ENCODE results near the gene RAD51.
A peak's percentile ranks its signal among the peaks of the same experiment; 100 is the strongest.

Gene RAD51

GRCh38 chr15:40722354-40722753 is 27.4 kb downstream of the RAD51 start:
- DNase-seq (ENCODE audit: low read depth in 2 of 2), result no peak

- DNase-seq (ENCODE audit: low read depth in 2 of 2), result no peak
These were observed 28.0 kb downstream of the RAD51 start for GRCh38 chr15:40722934-40723333.

- no peak for DNase-seq (ENCODE audit: low read depth in 2 of 2)
These were observed 28.9 kb downstream of the RAD51 start for GRCh38 chr15:40723919-40724318.

- no peak for DNase-seq (ENCODE audit: low read depth in 2 of 2)
These were observed 36.1 kb downstream of the RAD51 start for GRCh38 chr15:40731034-40731433.

- no peak for DNase-seq (ENCODE audit: low read depth in 2 of 2)
These were observed 41.6 kb downstream of the RAD51 start for GRCh38 chr15:40736575-40736974.

GRCh38 chr15:40737048-40737447 is 42.1 kb downstream of the RAD51 start:
- no peak for DNase-seq (ENCODE audit: low read depth in 2 of 2)

GRCh38 chr15:40739047-40739446 is 44.1 kb downstream of the RAD51 start:
- DNase-seq (ENCODE audit: low read depth in 2 of 2), result no peak

GRCh38 chr15:40739854-40740253 is 44.9 kb downstream of the RAD51 start:
- no peak for DNase-seq (ENCODE audit: low read depth in 2 of 2)

GRCh38 chr15:40743485-40743901 is 48.5 kb downstream of the RAD51 start:
- no peak for DNase-seq (ENCODE audit: low read depth in 2 of 2)

- peak; percentile 43 to 50 for DNase-seq (ENCODE audit: low read depth in 2 of 2)
These were observed 49.2 kb downstream of the RAD51 start for GRCh38 chr15:40743921-40744814.

GRCh38 chr15:40744815-40745152 is 49.8 kb downstream of the RAD51 start:
- no peak for DNase-seq (ENCODE audit: low read depth in 2 of 2)

- no peak for DNase-seq (ENCODE audit: low read depth in 2 of 2)
These were observed 52.0 kb downstream of the RAD51 start for GRCh38 chr15:40746916-40747418.

GRCh38 chr15:40747685-40748631 is 53.0 kb downstream of the RAD51 start:
- DNase-seq (ENCODE audit: low read depth in 2 of 2), result no peak

- no peak for DNase-seq (ENCODE audit: low read depth in 2 of 2)
These were observed 54.2 kb downstream of the RAD51 start for GRCh38 chr15:40749151-40749630.

- no peak for DNase-seq (ENCODE audit: low read depth in 2 of 2)
These were observed 55.9 kb downstream of the RAD51 start for GRCh38 chr15:40750885-40751284.

- DNase-seq (ENCODE audit: low read depth in 2 of 2), result no peak
These were observed 56.8 kb downstream of the RAD51 start for GRCh38 chr15:40751745-40752144.

- no peak for DNase-seq (ENCODE audit: low read depth in 2 of 2)
These were observed 59.6 kb downstream of the RAD51 start for GRCh38 chr15:40754574-40754882.

GRCh38 chr15:40754883-40755811 is 60.2 kb downstream of the RAD51 start, which contains the start of gene RMDN3:
Gene RMDN3, minus strand, starts transcription at chr15:40755254. Its CDS starts 471 bp downstream, at chr15:40754783.
- DNase-seq (ENCODE audit: low read depth in 2 of 2), result peak; percentile 78 to 82

GRCh38 chr15:40755812-40756208 is 60.8 kb downstream of the RAD51 start:
- DNase-seq (ENCODE audit: low read depth in 2 of 2), result no peak

- DNase-seq (ENCODE audit: low read depth in 2 of 2), result no peak
These were observed 62.0 kb downstream of the RAD51 start for GRCh38 chr15:40756938-40757337.

GRCh38 chr15:40759961-40760360 is 65.0 kb downstream of the RAD51 start:
- DNase-seq (ENCODE audit: low read depth in 2 of 2), result no peak

Data from stimulated activated CD8-positive, alpha-beta memory T cell treated with anti-CD3 and anti-CD28 coated beads, Interleukin-15, amount 100 ng/mL, for 4 hours (primary cell).